NK-92 (cell line): ENCODE results near the gene MPHOSPH9.

Experiments
- DNase-seq: peaks from one replicate; lab custom pipeline; 2025; ENCODE audit not compliant: unreplicated experiment; lab: John Stamatoyannopoulos, UW

The MPHOSPH9 gene

GRCh38 chr12:123132951-123133619 lies 99.9 kb downstream of the MPHOSPH9 start:
- DNase-seq, result no peak

- DNase-seq, result no peak
Observed at GRCh38 chr12:123131879-123132402, 101.0 kb downstream of the MPHOSPH9 start.

- DNase-seq, result no peak
Observed at GRCh38 chr12:123131291-123131832, 101.6 kb downstream of the MPHOSPH9 start.

GRCh38 chr12:123129621-123130020 lies 103.3 kb downstream of the MPHOSPH9 start:
- no peak for DNase-seq

GRCh38 chr12:123127182-123127495 lies 105.8 kb downstream of the MPHOSPH9 start:
- DNase-seq, result no peak

GRCh38 chr12:123126294-123127181 lies 106.4 kb downstream of the MPHOSPH9 start:
- DNase-seq, result no peak

GRCh38 chr12:123122626-123123025 lies 110.3 kb downstream of the MPHOSPH9 start:
- no peak for DNase-seq

GRCh38 chr12:123121670-123122069 lies 111.3 kb downstream of the MPHOSPH9 start:
- no peak for DNase-seq

- no peak for DNase-seq
Observed at GRCh38 chr12:123120452-123121166, 112.3 kb downstream of the MPHOSPH9 start.

- no peak for DNase-seq
Observed at GRCh38 chr12:123119808-123120207, 113.1 kb downstream of the MPHOSPH9 start.

GRCh38 chr12:123118497-123118896 lies 114.4 kb downstream of the MPHOSPH9 start:
- no peak for DNase-seq

- DNase-seq, result no peak
Observed at GRCh38 chr12:123115409-123116121, 117.4 kb downstream of the MPHOSPH9 start.

GRCh38 chr12:123114304-123115083 lies 118.4 kb downstream of the MPHOSPH9 start:
- no peak for DNase-seq

GRCh38 chr12:123113026-123113425 lies 119.9 kb downstream of the MPHOSPH9 start:
- no peak for DNase-seq

- no peak for DNase-seq
Observed at GRCh38 chr12:123111498-123112165, 121.3 kb downstream of the MPHOSPH9 start.

GRCh38 chr12:123109319-123109772 lies 123.6 kb downstream of the MPHOSPH9 start:
- no peak for DNase-seq

- DNase-seq, result no peak
Observed at GRCh38 chr12:123108682-123109066, 124.3 kb downstream of the MPHOSPH9 start.

GRCh38 chr12:123107926-123108681 lies 124.8 kb downstream of the MPHOSPH9 start:
- no peak for DNase-seq
